Spleen (tissue), 11 donors: ENCODE data around the gene GATC. TPM values are rescaled to one million over a fixed set of nuclear protein-coding genes. Genes with fewer than 3 reads are reported as not detected.

ENCODE experiments used
- DNase-seq: peaks from one replicate; pipeline ENCODE4 v3.0.0-alpha.2; 2020
- H3K27ac ChIP-seq, 8 donors: fragments of 200-600 bp; sonication (generic) in 7 of 8; 1 replicate in 4 of 8; 2 replicates in 4 of 8; pipeline versions ENCODE4 v1.5.0 to v1.8.0; 2016 to 2021; ENCODE audit warnings: inconsistent platforms in 4 of 8, mild to moderate bottlenecking in 4 of 8, moderate library complexity in 1 of 8
- H3K27me3 ChIP-seq, 7 donors: fragments of 200-600 bp; sonication (generic) in 6 of 7; replicated peaks in 1 of 7; 1 replicate in 4 of 7; 2 replicates in 3 of 7; pipeline versions ENCODE4 v1.5.0 to v1.8.0; 2016 to 2021; ENCODE audit warnings: inconsistent platforms in 3 of 7, mild to moderate bottlenecking in 1 of 7
- H3K36me3 ChIP-seq, 6 donors: fragments of 200-600 bp; sonication (generic) in 5 of 6; 1 replicate in 4 of 6; 2 replicates in 2 of 6; pipeline versions ENCODE4 v1.5.0 to v1.8.0; 2016 to 2021; ENCODE audit warnings: inconsistent platforms in 2 of 6
- H3K4me1 ChIP-seq, 6 donors: fragments of 200-600 bp; sonication (generic) in 5 of 6; 1 replicate in 3 of 6; 2 replicates in 3 of 6; pipeline versions ENCODE4 v1.5.0 to v1.8.0; 2016 to 2021; ENCODE audit warnings: inconsistent platforms in 3 of 6
- H3K4me3 ChIP-seq, 8 donors: fragments of 200-600 bp; sonication (generic) in 7 of 8; 1 replicate in 4 of 8; 2 replicates in 4 of 8; pipeline versions ENCODE4 v1.5.0 to v1.8.0; 2016 to 2021; ENCODE audit warnings: inconsistent platforms in 4 of 8, mild to moderate bottlenecking in 4 of 8, moderate library complexity in 2 of 8
- H3K9me3 ChIP-seq, 8 donors: fragments of 200-600 bp; sonication (generic) in 7 of 8; 1 replicate in 4 of 8; 2 replicates in 4 of 8; pipeline versions ENCODE4 v1.5.0 to v1.8.0; 2016 to 2021; ENCODE audit warnings: inconsistent platforms in 4 of 8
- CTCF ChIP-seq, 11 experiments: fragments of 200-600 bp in 7 of 11; fragments of 450-650 bp in 4 of 11; sonication (generic) in 4 of 11; IDR thresholded peaks in 8 of 11; conservative IDR thresholded peaks in 3 of 11; 1 replicate in 7 of 11; 2 replicates in 4 of 11; pipeline versions ENCODE4 v1.4.0 to v1.8.0; 2016 to 2021; ENCODE audit warnings: antibody characterized with exemption in 11 of 11, inconsistent platforms in 4 of 11, mild to moderate bottlenecking in 1 of 11
- POLR2A ChIP-seq, 3 donors: fragments of 450-650 bp; IDR thresholded peaks; one replicate each; pipeline ENCODE4 v1.5.1; 2017; ENCODE audit warnings: antibody characterized with exemption in 3 of 3, mild to moderate bottlenecking in 1 of 3
- POLR2AphosphoS5 ChIP-seq, 3 donors: sonication (generic); formaldehyde crosslinking; IDR thresholded peaks; one replicate each; pipeline ENCODE4 v1.5.1; 2017; ENCODE audit warnings: antibody characterized with exemption in 3 of 3
- WGBS, 5 donors: extraction: QIAGEN DNeasy Blood & Tissue Kit in 3 of 5; methylation state at CpG; one replicate each; pipeline versions ENCODE4 v1.1.5 to v1.1.7; 2013 to 2018; 5-methylcytosine and 5-hydroxymethylcytosine counted together
- intact Hi-C: fragments of 100-400 bp; cut with DNase I; formaldehyde crosslinking; loops from one replicate; pipeline ENCODE4 v1.15.0; 2023; ENCODE audit warnings: low total_unique reads
- polyA plus RNA-seq, 3 donors: library from polyadenylated mRNA; stranded (reverse); fragments of 200-250 nt; gene quantifications; one replicate each; pipeline ENCODE4 v1.2.1, GENCODE V29; 2013
- total RNA-seq, 7 donors: library from RNA; depleted of rRNA in 3 of 7; stranded (reverse); fragments of >200 nt in 3 of 7; fragmentation: NEBNext Ultra II Directional in 4 of 7; extraction: Animal tissue kit (Norgen Biotek cat#: 25700) in 4 of 7; gene quantifications; one replicate each; pipeline versions ENCODE4 v1.1.0 to v1.2.1, GENCODE V29; 2016 to 2021
- donor health status: healthy with polysubstance abuse.
- donor health status: DM: no; HTN: no; CAD: no; lungs with moderate emphysema.
- donor health status: DM: no; HTN: no; CAD: no.
- donor health status: Bipolar disorder and iron deficiency.
- donor health status: healthy.
- donor health status: DM: no; HTN: no; CAD: no.
- donor health status: DM: yes; HTN: yes; CAD: no.

Gene GATC
- total and polyA plus RNA-seq, 10 donors, result 7.0 to 26.0 (median 20.2) TPM

DNA sequence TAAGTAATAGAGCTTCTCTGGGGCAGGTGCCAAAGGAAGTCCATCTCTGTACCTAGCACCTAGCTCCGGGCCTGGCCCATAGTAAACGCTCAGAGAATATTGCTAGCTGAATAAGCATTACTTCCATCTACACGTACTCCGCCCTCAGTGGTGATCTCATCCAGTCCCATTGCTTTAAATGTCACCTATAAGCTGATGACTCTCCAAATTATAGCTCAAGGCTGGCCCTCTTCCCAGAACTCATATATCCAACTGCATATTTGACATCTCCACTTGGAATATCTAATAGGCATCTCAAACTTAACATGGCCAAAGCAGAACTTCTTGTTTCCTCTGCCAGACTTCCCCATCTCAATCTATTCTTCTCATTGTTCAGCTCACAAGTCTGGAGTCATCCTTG, 42.8 kb downstream of the GATC start:
- H3K9me3 ChIP-seq, result no peaks in the 10 kb centered on the region
- intact Hi-C loops, result no loop called here
- no peak overlapping the region for H3K27ac ChIP-seq
- no peak for DNase-seq
- no peaks in the 10 kb centered on the region for H3K4me1 ChIP-seq
- H3K36me3 ChIP-seq, result peaks cover 0 to 7% (median 0%) of the 10 kb centered on the region in 6 donors
- no peak for TF ChIP-seq POLR2A (IDR thresholded peaks at IDR 0.05)
- TF ChIP-seq CTCF (IDR thresholded peaks at IDR 0.05 in 8 of 11, conservative IDR thresholded peaks at IDR 0.05 in 3 of 11), result no peak
- TF ChIP-seq POLR2AphosphoS5 (IDR thresholded peaks at IDR 0.05), result no peak
- 89 to 96% (median 93%) methylated on average over 4 of the region's 4 CpGs for WGBS, 5 donors
- no peaks in the 10 kb centered on the region for H3K27me3 ChIP-seq
- no peak overlapping the region for H3K4me3 ChIP-seq

DNA sequence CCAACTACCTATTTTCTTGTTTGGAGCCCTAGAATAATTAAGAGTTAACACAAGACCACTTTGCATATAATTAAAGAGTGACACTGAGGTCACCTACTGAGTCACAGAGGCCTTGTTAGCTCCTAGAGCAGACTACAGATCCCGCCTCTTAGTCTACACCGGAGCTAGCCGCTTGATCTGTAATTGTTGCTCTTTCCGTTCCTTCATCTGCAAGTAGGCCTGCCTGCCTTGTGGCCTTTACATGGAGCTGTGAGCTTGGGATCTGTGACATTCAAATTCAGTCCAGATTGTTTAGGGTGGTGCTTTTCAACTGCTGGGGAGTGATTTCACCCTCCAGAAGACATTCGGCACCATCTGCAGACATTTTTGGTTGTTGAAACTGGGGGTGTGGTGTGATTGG, 44.1 kb downstream of the GATC start:
- no peak for TF ChIP-seq POLR2A (IDR thresholded peaks at IDR 0.05)
- TF ChIP-seq CTCF (IDR thresholded peaks at IDR 0.05 in 8 of 11, conservative IDR thresholded peaks at IDR 0.05 in 3 of 11), result no peak
- no peak for TF ChIP-seq POLR2AphosphoS5 (IDR thresholded peaks at IDR 0.05)
- intact Hi-C loops, result no loop called here
- H3K9me3 ChIP-seq, result no peaks in the 10 kb centered on the region
- peaks cover 0 to 7% (median 0%) of the 10 kb centered on the region in 6 donors for H3K36me3 ChIP-seq
- no peak for DNase-seq
- no peak overlapping the region for H3K27ac ChIP-seq
- no peaks in the 10 kb centered on the region for H3K27me3 ChIP-seq
- H3K4me3 ChIP-seq, result no peak overlapping the region
- H3K4me1 ChIP-seq, result peaks cover 4 to 10% (median 6%) of the 10 kb centered on the region in 6 donors
- 90 to 98% (median 95%) methylated on average over 5 of the region's 5 CpGs for WGBS, 5 donors

GRCh38 chr12:120490833-120491512, 44.7 kb downstream of the GATC start:
- H3K4me1 ChIP-seq, result peaks cover 4 to 13% (median 9%) of the 10 kb centered on the region in 6 donors
- 93 to 97% (median 94%) methylated on average over 2 of the region's 2 CpGs for WGBS, 5 donors
- H3K27me3 ChIP-seq, result no peaks in the 10 kb centered on the region
- no peaks in the 10 kb centered on the region for H3K9me3 ChIP-seq
- no peak overlapping the region for H3K27ac ChIP-seq
- TF ChIP-seq POLR2AphosphoS5 (IDR thresholded peaks at IDR 0.05) (no peak), POLR2A (IDR thresholded peaks at IDR 0.05) (no peak), CTCF (IDR thresholded peaks at IDR 0.05 in 8 of 11, conservative IDR thresholded peaks at IDR 0.05 in 3 of 11) (no peak)
- peaks cover 0 to 7% (median 0%) of the 10 kb centered on the region in 6 donors for H3K36me3 ChIP-seq
- intact Hi-C loops, result no loop called here
- DNase-seq, result no peak
- no peak overlapping the region for H3K4me3 ChIP-seq

GRCh38 chr12:120495186-120495730, 49.0 kb downstream of the GATC start:
- Histone ChIP-seq H3K4me3 (peak overlapping the region; percentile 87 to 99 (median 98)), H3K27me3 (no peaks in the 10 kb centered on the region), H3K36me3 (peaks cover 0 to 24% (median 18%) of the 10 kb centered on the region in 6 donors), H3K27ac (peak overlapping the region in 6 of 8 donors; percentile 83 to 92 (median 90)), H3K9me3 (no peaks in the 10 kb centered on the region), H3K4me1 (peaks cover 13 to 40% (median 26%) of the 10 kb centered on the region in 6 donors)
- intact Hi-C loops, result no loop called here
- TF ChIP-seq POLR2AphosphoS5 (IDR thresholded peaks at IDR 0.05), result no peak
- no peak for TF ChIP-seq CTCF (IDR thresholded peaks at IDR 0.05 in 8 of 11, conservative IDR thresholded peaks at IDR 0.05 in 3 of 11)
- TF ChIP-seq POLR2A (IDR thresholded peaks at IDR 0.05), result no peak
- 28 to 49% (median 33%) methylated on average over 12 to 17 of the region's 17 CpGs for WGBS, 5 donors
- DNase-seq, result no peak
